ENCODE measurements around the gene OBI1.

OBI1 gene

GRCh38 chr13:78658630-78659449, at the start of gene OBI1:
Gene OBI1, minus strand, starts transcription at chr13:78659155. Its CDS starts 35 bp downstream, at chr13:78659120.
- H3K4me3 ChIP-seq, result peak within 1 kb of the TSS; percentile 66 to 96 (median 93)
- H3K27ac ChIP-seq, result peak within 1 kb of the TSS; percentile 25 to 87 (median 80)

- H3K27ac ChIP-seq, result no peak overlapping the region
- H3K4me3 ChIP-seq, result no peak overlapping the region
Measured at GRCh38 chr13:78701383-78701782, 42.4 kb upstream of the OBI1 start.

- no peak overlapping the region for H3K27ac ChIP-seq
- no peak overlapping the region for H3K4me3 ChIP-seq
Measured at GRCh38 chr13:78700121-78700910, 41.4 kb upstream of the OBI1 start.

- H3K4me3 ChIP-seq, result no peak overlapping the region
- H3K27ac ChIP-seq, result no peak overlapping the region
Measured at GRCh38 chr13:78689011-78689410, 30.1 kb upstream of the OBI1 start.

- H3K27ac ChIP-seq, result no peak overlapping the region
- H3K4me3 ChIP-seq, result no peak overlapping the region
Measured at GRCh38 chr13:78686461-78686860, 27.5 kb upstream of the OBI1 start.

- Histone ChIP-seq H3K4me3 (no peak overlapping the region), H3K27ac (no peak overlapping the region)
Measured at GRCh38 chr13:78680576-78681350, 21.8 kb upstream of the OBI1 start.

GRCh38 chr13:78680115-78680561, 21.2 kb upstream of the OBI1 start:
- Histone ChIP-seq H3K4me3 (no peak overlapping the region), H3K27ac (no peak overlapping the region)

GRCh38 chr13:78679329-78679728, 20.4 kb upstream of the OBI1 start:
- Histone ChIP-seq H3K27ac (no peak overlapping the region), H3K4me3 (no peak overlapping the region)

- H3K4me3 ChIP-seq, result no peak overlapping the region
- H3K27ac ChIP-seq, result no peak overlapping the region
Measured at GRCh38 chr13:78675112-78675511, 16.2 kb upstream of the OBI1 start.

GRCh38 chr13:78674638-78675037, 15.7 kb upstream of the OBI1 start:
- no peak overlapping the region for H3K27ac ChIP-seq
- no peak overlapping the region for H3K4me3 ChIP-seq

GRCh38 chr13:78662467-78662866, 3.5 kb upstream of the OBI1 start:
- H3K27ac ChIP-seq, result no peak overlapping the region
- H3K4me3 ChIP-seq, result no peak overlapping the region

GRCh38 chr13:78660495-78660857, 1.5 kb upstream of the OBI1 start:
- no peak overlapping the region for H3K27ac ChIP-seq
- peak overlapping the region in 3 of 7 experiments; percentile 85 to 96 (median 93) for H3K4me3 ChIP-seq

- peak overlapping the region in 4 of 21 experiments; percentile 50 to 85 (median 80) for H3K27ac ChIP-seq
- H3K4me3 ChIP-seq, result peak overlapping the region; percentile 66 to 96 (median 93)
Measured at GRCh38 chr13:78659732-78660494, 958 bp upstream of the OBI1 start.

GRCh38 chr13:78659450-78659730, 435 bp upstream of the OBI1 start:
- H3K4me3 ChIP-seq, result peak overlapping the region; percentile 66 to 96 (median 93)
- H3K27ac ChIP-seq, result peak overlapping the region in 7 of 21 experiments; percentile 50 to 85 (median 82)

GRCh38 chr13:78657699-78658629, 991 bp downstream of the OBI1 start:
- peak overlapping the region in 20 of 21 experiments; percentile 25 to 87 (median 80) for H3K27ac ChIP-seq
- peak overlapping the region; percentile 66 to 96 (median 93) for H3K4me3 ChIP-seq

- Histone ChIP-seq H3K27ac (peak overlapping the region in 1 of 21 experiments; percentile 0), H3K4me3 (no peak overlapping the region)
Measured at GRCh38 chr13:78655906-78656305, 3.0 kb downstream of the OBI1 start.

GRCh38 chr13:78655007-78655406, 3.9 kb downstream of the OBI1 start:
- Histone ChIP-seq H3K4me3 (no peak overlapping the region), H3K27ac (no peak overlapping the region)

GRCh38 chr13:78652651-78653050, 6.3 kb downstream of the OBI1 start:
- Histone ChIP-seq H3K4me3 (no peak overlapping the region), H3K27ac (no peak overlapping the region)

Measured in skin epidermis (tissue), 12 donors.